HFF-Myc (cell line): Measurements from ENCODE around the gene JMJD7.

Experiments used
- DNase-seq: peaks from one replicate; pipeline ENCODE4 v3.0.0-alpha.2; 2011; ENCODE audit warnings: low read depth; ENCODE audit errors: extremely low read depth
- H3K4me3 ChIP-seq: replicated peaks from 2 replicates; pipeline ENCODE4 v1.5.1; 2011; ENCODE audit warnings: low read depth, mild to moderate bottlenecking, control low read depth, low read length
- CTCF ChIP-seq: IDR thresholded peaks from 2 replicates; pipeline ENCODE4 v1.5.1; 2012; ENCODE audit warnings: mild to moderate bottlenecking, low read depth, low read length, control low read depth; ENCODE audit errors: missing control alignments

JMJD7 gene

GRCh38 chr15:41860049-41860828, 32.3 kb downstream of the JMJD7 start:
- TF ChIP-seq CTCF: no peak
- H3K4me3 ChIP-seq: no peak overlapping the region
- DNase-seq: no peak

GRCh38 chr15:41861736-41862356, 34.0 kb downstream of the JMJD7 start:
- no peak overlapping the region for H3K4me3 ChIP-seq
- TF ChIP-seq CTCF: no peak
- no peak for DNase-seq

GRCh38 chr15:41862515-41863116, 34.7 kb downstream of the JMJD7 start:
- no peak overlapping the region for H3K4me3 ChIP-seq
- no peak for DNase-seq
- no peak for TF ChIP-seq CTCF

- no peak for DNase-seq
- TF ChIP-seq CTCF: no peak
These were observed 37.7 kb downstream of the JMJD7 start for GRCh38 chr15:41865490-41866055.

GRCh38 chr15:41866263-41866703, 38.4 kb downstream of the JMJD7 start:
- H3K4me3 ChIP-seq: no peak overlapping the region
- no peak for TF ChIP-seq CTCF
- no peak for DNase-seq

More at GRCh38 chr15:41865490-41866055, 37.7 kb downstream of the JMJD7 start:
- no peak overlapping the region for H3K4me3 ChIP-seq

- H3K4me3 ChIP-seq: no peak overlapping the region
- no peak for TF ChIP-seq CTCF
- DNase-seq: no peak
These were observed 39.1 kb downstream of the JMJD7 start for GRCh38 chr15:41866872-41867579.
